A549 (cell line): Measurements from ENCODE around the gene ASB1. TPM values are rescaled to one million over a fixed set of nuclear protein-coding genes. Genes with fewer than 3 reads are reported as not detected.

ENCODE experiments used
- ATAC-seq, 2 experiments: fragments of 200-7000 bp in 1 of 2; fragments of >200 bp in 1 of 2; cut with Nextera tagmentation in 1 of 2; cut with Tn5 transposase in 1 of 2; 3 replicates each; pipeline versions ENCODE4 v1.8.0 to v1.9.1; 2018 to 2020; ENCODE audit warnings: mild to moderate bottlenecking in 1 of 2, moderate library complexity in 1 of 2
- CTCF ChIA-PET: fragments of 300-600 bp; sonication (Branson Sonifier 250); formaldehyde crosslinking; extraction: SDS; loops from one replicate; lab custom pipeline; 2021; ENCODE audit warnings: antibody characterized with exemption, inconsistent platforms; lab: Yijun Ruan, JAX
- POLR2A ChIA-PET: fragments of 350-600 bp; formaldehyde crosslinking; extraction: SDS; loops from one replicate; lab custom pipeline; 2021; ENCODE audit warnings: antibody characterized with exemption, inconsistent platforms; lab: Yijun Ruan, JAX
- DNase-seq, 2 experiments: peaks; one replicate each; pipeline versions ENCODE4 v3.0.0 to v3.0.0-alpha.2; 2011 to 2016; ENCODE audit warnings: low read depth in 1 of 2, low spot score in 1 of 2
- FAIRE-seq: peaks from 2 replicates; lab custom pipeline; 2011; peaks lifted over from hg19 to GRCh38; lab: Jason Lieb, UNC
- H3K27ac ChIP-seq, 2 experiments: fragments of >200 bp; sonication (Bioruptor Twin); formaldehyde crosslinking; 3 replicates each; pipeline ENCODE4 v1.5.1; 2016 to 2017
- H3K4me1 ChIP-seq: fragments of >200 bp; sonication (Bioruptor Twin); formaldehyde crosslinking; 3 replicates; pipeline ENCODE4 v1.6.1; 2016
- H3K4me2 ChIP-seq: fragments of >200 bp; sonication (Bioruptor Twin); formaldehyde crosslinking; 3 replicates; pipeline ENCODE4 v1.6.1; 2016
- H3K4me3 ChIP-seq: fragments of >200 bp; sonication (Bioruptor Twin); formaldehyde crosslinking; 3 replicates; pipeline ENCODE4 v1.5.1; 2016
- H3K9me3 ChIP-seq: fragments of >200 bp; sonication (Bioruptor Twin); formaldehyde crosslinking; 3 replicates; pipeline ENCODE4 v1.6.1; 2016
- EHMT2 ChIP-seq: fragments of 200-600 bp; sonication (generic); IDR thresholded peaks from 2 replicates; pipeline ENCODE4 v1.6.1; 2016; ENCODE audit warnings: antibody characterized with exemption, low read depth, mild to moderate bottlenecking, moderate library complexity
- FOXS1 ChIP-seq: fragments of 250-450 bp; sonication (Bioruptor Pico); IDR thresholded peaks from 2 replicates; pipeline ENCODE4 v1.5.0; 2020; ENCODE audit warnings: mild to moderate bottlenecking, moderate library complexity
- GATA3 ChIP-seq: IDR thresholded peaks from 2 replicates; pipeline ENCODE4 v1.6.1; 2012; ENCODE audit warnings: borderline replicate concordance
- HOXA7 ChIP-seq: fragments of 250-450 bp; sonication (Bioruptor Pico); IDR thresholded peaks from 2 replicates; pipeline ENCODE4 v1.5.0; 2020; ENCODE audit warnings: mild to moderate bottlenecking, moderate library complexity
- KDM1A ChIP-seq: fragments of 200-600 bp; sonication (generic); IDR thresholded peaks from 2 replicates; pipeline ENCODE4 v1.6.1; 2016; ENCODE audit warnings: low read depth, mild to moderate bottlenecking
- KDM5A ChIP-seq: fragments of 200-600 bp; sonication (generic); IDR thresholded peaks from 2 replicates; pipeline ENCODE4 v1.6.1; 2016; ENCODE audit warnings: antibody characterized with exemption, mild to moderate bottlenecking
- MAFK ChIP-seq: fragments of 450-650 bp; IDR thresholded peaks from 2 replicates; pipeline ENCODE4 v1.6.1; 2014; ENCODE audit not compliant: partially characterized antibody
- NPAS2 ChIP-seq: fragments of 250-450 bp; sonication (Bioruptor Pico); IDR thresholded peaks from 2 replicates; pipeline ENCODE4 v1.8.0; 2022; ENCODE audit warnings: mild to moderate bottlenecking, moderate library complexity, borderline replicate concordance
- PHF8 ChIP-seq: fragments of 200-600 bp; sonication (generic); IDR thresholded peaks from 2 replicates; pipeline ENCODE4 v1.6.1; 2016; ENCODE audit warnings: low read depth, mild to moderate bottlenecking, antibody characterized with exemption, moderate library complexity, borderline replicate concordance
- POLR2A ChIP-seq: IDR thresholded peaks from 2 replicates; pipeline ENCODE4 v1.6.1; 2012; ENCODE audit warnings: mild to moderate bottlenecking, low read length
- RFX5 ChIP-seq: fragments of 450-650 bp; IDR thresholded peaks from 2 replicates; pipeline ENCODE4 v1.7.1; 2014; ENCODE audit warnings: antibody characterized with exemption, mild to moderate bottlenecking, moderate library complexity
- SMC3 ChIP-seq: fragments of >200 bp; sonication (Bioruptor Twin); formaldehyde crosslinking; IDR thresholded peaks from 3 replicates; pipeline ENCODE4 v1.6.1; 2018; ENCODE audit warnings: inconsistent platforms
- ZNF302 ChIP-seq: fragments of 250-450 bp; sonication (Bioruptor Pico); IDR thresholded peaks from 2 replicates; pipeline ENCODE4 v1.9.0; 2021; ENCODE audit warnings: inconsistent platforms, mild to moderate bottlenecking, moderate library complexity
- WGBS: methylation state at CpG from one replicate; pipeline ENCODE4 v1.1.6; 2017; ENCODE audit errors: missing lambda C conversion rate; 5-methylcytosine and 5-hydroxymethylcytosine counted together
- polyA plus RNA-seq, 4 experiments: library from polyadenylated mRNA; depleted of rRNA in 3 of 4; stranded (reverse); fragments of >200 nt; fragmentation: RNase III in 1 of 4; extraction: RNeasy Plus Mini Kit Qiagen cat#74134 plus additional on column Dnase treatment in 1 of 4; gene quantifications; 2 replicates in 3 of 4; 3 replicates in 1 of 4; pipeline ENCODE4 v1.2.3, GENCODE V29; 2011 to 2017
- TF ChIP-seq, protein P1 (sequence below): fragments of >200 bp; sonication (Bioruptor Twin); formaldehyde crosslinking; IDR thresholded peaks from 2 replicates; pipeline ENCODE4 v1.6.1; 2016
- TF ChIP-seq, protein P2 (sequence below): fragments of 450-650 bp; IDR thresholded peaks from 2 replicates; pipeline ENCODE4 v1.6.1; 2014; ENCODE audit warnings: antibody characterized with exemption
- TF ChIP-seq, protein P3 (sequence below): fragments of 250-450 bp; sonication (Bioruptor Pico); IDR thresholded peaks from 2 replicates; pipeline ENCODE4 v1.5.0; 2020; ENCODE audit warnings: low read depth, mild to moderate bottlenecking, moderate library complexity
- TF ChIP-seq, protein P4 (sequence below): fragments of >200 bp; sonication (Bioruptor Twin); formaldehyde crosslinking; IDR thresholded peaks from 3 replicates; pipeline ENCODE4 v1.5.1; 2016

ASB1 gene
- polyA plus RNA-seq, 2 of the 4 experiments (the other 2 are of a cell fraction), result 24.6 to 42.7 TPM

DNA sequence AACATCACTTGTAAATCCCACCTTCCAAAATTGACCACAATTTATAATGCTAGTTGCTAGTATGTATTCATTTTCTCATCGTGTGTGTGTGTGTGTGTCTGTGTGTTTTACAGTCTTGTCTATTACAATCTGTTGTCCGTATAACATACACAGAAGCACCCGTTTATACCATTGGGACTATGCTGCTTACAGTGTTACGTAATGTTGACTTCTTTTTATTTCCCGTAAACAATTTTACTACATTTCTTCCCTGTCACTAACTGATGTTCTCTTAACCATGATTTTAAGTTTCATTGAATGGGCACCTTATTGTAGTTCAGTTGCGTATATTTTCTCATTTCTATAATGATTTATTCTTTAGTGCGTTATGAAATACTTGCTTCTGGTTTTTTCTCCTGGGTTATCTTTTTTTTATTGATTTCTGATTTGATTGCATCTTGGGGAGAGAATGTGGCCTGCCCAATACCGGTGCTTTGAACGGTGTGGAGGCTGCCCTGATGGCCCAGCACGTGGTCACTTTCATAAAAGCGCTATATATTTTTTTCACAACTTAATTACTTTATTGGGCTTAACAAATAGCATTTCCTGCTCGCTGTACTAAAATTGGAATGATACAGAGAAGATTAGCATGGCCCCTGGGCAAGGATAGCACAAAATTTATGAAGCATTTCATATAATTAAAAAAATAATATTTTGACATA is 14.5 kb upstream of the ASB1 start:
- no peak for ATAC-seq
- no peak overlapping the region for H3K4me2 ChIP-seq
- WGBS, result 93% methylated on average over 12 of the region's 12 CpGs
- ChIA-PET POLR2A (no interaction called here), CTCF (interaction anchor here (1.5 kb wide), 1 partner anchor 12 kb away, joined by 3 read pairs; no protein-coding TSS in a partner anchor)
- TF ChIP-seq, protein P1, sequence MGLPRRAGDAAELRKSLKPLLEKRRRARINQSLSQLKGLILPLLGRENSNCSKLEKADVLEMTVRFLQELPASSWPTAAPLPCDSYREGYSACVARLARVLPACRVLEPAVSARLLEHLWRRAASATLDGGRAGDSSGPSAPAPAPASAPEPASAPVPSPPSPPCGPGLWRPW, result no peak
- TF ChIP-seq, protein P2, sequence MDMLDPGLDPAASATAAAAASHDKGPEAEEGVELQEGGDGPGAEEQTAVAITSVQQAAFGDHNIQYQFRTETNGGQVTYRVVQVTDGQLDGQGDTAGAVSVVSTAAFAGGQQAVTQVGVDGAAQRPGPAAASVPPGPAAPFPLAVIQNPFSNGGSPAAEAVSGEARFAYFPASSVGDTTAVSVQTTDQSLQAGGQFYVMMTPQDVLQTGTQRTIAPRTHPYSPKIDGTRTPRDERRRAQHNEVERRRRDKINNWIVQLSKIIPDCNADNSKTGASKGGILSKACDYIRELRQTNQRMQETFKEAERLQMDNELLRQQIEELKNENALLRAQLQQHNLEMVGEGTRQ, result no peak
- no peak for TF ChIP-seq NPAS2 (CRISPR knock-in tag)
- TF ChIP-seq, protein P3, sequence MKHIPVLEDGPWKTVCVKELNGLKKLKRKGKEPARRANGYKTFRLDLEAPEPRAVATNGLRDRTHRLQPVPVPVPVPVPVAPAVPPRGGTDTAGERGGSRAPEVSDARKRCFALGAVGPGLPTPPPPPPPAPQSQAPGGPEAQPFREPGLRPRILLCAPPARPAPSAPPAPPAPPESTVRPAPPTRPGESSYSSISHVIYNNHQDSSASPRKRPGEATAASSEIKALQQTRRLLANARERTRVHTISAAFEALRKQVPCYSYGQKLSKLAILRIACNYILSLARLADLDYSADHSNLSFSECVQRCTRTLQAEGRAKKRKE (CRISPR knock-in tag), result no peak
- no peak for TF ChIP-seq EHMT2
- TF ChIP-seq RFX5, result no peak
- no peak for TF ChIP-seq POLR2A
- no peak for TF ChIP-seq FOXS1 (CRISPR knock-in tag)
- TF ChIP-seq, protein P4, sequence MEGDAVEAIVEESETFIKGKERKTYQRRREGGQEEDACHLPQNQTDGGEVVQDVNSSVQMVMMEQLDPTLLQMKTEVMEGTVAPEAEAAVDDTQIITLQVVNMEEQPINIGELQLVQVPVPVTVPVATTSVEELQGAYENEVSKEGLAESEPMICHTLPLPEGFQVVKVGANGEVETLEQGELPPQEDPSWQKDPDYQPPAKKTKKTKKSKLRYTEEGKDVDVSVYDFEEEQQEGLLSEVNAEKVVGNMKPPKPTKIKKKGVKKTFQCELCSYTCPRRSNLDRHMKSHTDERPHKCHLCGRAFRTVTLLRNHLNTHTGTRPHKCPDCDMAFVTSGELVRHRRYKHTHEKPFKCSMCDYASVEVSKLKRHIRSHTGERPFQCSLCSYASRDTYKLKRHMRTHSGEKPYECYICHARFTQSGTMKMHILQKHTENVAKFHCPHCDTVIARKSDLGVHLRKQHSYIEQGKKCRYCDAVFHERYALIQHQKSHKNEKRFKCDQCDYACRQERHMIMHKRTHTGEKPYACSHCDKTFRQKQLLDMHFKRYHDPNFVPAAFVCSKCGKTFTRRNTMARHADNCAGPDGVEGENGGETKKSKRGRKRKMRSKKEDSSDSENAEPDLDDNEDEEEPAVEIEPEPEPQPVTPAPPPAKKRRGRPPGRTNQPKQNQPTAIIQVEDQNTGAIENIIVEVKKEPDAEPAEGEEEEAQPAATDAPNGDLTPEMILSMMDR, result no peak
- TF ChIP-seq, all 56 proteins: peak for 0
- Histone ChIP-seq H3K9me3 (no peaks in the 10 kb centered on the region), H3K27ac (no peak overlapping the region), H3K4me3 (no peak overlapping the region), H3K4me1 (no peaks in the 10 kb centered on the region)
- FAIRE-seq, result no peak
- no peak for DNase-seq

DNA sequence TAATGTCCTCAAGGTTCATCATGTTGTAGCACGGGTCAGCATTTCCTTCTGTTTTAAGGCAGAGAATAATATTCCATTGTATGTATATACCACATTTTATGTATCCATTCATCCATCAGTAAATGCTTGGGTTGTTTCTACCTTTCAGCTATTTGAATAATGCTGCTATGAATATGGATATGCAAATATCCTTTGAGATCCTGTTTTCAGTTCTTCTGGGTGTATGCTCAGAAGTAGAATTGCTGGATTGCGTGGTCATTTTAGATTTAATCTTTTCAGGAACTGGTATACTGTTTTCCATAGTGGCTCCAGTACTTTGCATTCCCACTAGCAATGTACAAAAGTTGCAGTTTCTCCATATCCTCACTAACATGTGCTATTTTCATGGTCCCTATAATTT is 13.4 kb upstream of the ASB1 start:
- Histone ChIP-seq H3K4me2 (no peak overlapping the region), H3K27ac (no peak overlapping the region), H3K4me1 (no peaks in the 10 kb centered on the region), H3K9me3 (no peaks in the 10 kb centered on the region), H3K4me3 (no peak overlapping the region)
- FAIRE-seq (no peak), ATAC-seq (no peak), DNase-seq (no peak)
- ChIA-PET POLR2A (no interaction called here), CTCF (no interaction called here)
- WGBS, result 93% methylated on average over 2 of the region's 2 CpGs
- no peak for TF ChIP-seq MAFK

DNA sequence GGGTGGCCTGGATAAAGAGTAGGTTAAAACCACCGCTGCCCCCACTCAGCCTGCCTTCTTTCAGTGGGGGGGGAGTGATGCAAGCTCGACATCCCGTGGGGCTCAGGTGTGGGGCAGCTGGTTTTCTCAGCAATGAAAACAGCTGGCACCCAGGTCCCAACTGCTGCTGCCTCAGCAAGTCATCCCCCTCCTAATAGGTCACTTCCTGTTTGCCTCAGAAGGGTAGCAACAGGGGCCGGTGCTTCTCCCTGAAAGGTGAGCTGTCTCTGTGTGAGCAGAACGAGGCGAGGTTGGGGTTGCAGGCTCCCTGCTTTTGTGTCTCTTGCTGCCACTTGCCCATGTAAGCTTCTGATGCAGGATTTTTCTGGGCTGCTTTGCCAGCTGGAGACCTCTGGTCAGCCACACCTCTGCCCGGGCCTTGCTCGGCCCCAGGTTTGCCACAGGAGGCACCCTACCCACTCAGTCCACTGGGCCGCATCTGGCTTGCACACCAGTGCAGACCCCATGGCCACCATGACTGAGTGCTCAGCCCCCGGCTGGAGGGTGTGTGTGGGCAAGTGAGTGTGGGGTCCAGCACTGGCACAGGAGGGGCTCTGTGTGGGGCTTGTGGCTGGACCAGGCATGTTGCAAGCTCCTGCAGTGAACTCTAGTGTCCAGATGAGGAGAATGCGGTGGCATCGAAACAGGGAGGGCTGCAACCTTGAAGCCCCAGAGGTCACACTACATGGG is 11.5 kb upstream of the ASB1 start:
- WGBS, result 91% methylated on average over 10 of the region's 12 CpGs
- FAIRE-seq, result no peak
- no peak for TF ChIP-seq KDM5A
- TF ChIP-seq, protein P3 (CRISPR knock-in tag), result no peak
- TF ChIP-seq PHF8, result no peak
- no peak for TF ChIP-seq KDM1A
- TF ChIP-seq ZNF302 (CRISPR knock-in tag), result no peak
- no peak for TF ChIP-seq HOXA7 (CRISPR knock-in tag)
- TF ChIP-seq GATA3, result no peak
- TF ChIP-seq SMC3, result no peak
- TF ChIP-seq, protein P1, result no peak

More for the DNA sequence above, 11.5 kb upstream of the ASB1 start:
- ATAC-seq (no peak), DNase-seq (no peak)
- Histone ChIP-seq H3K4me2 (no peak overlapping the region), H3K4me1 (no peaks in the 10 kb centered on the region), H3K4me3 (no peak overlapping the region), H3K27ac (no peak overlapping the region), H3K9me3 (no peaks in the 10 kb centered on the region)
- CTCF ChIA-PET, result interaction anchor here (1.0 kb wide), 1 partner anchor 51 kb away, joined by 5 read pairs; no protein-coding TSS in a partner anchor
- POLR2A ChIA-PET, result no interaction called here
